Suprapubic skin (tissue), 4 donors: ENCODE results near the gene ATP5MC3.

ENCODE experiments used
- CTCF ChIP-seq, 2 donors: fragments of 200-600 bp in 1 of 2; fragments of 450-650 bp in 1 of 2; sonication (generic) in 1 of 2; IDR thresholded peaks; one replicate each; pipeline ENCODE4 v1.5.1; 2016 to 2019; ENCODE audit warnings: antibody characterized with exemption in 2 of 2, mild to moderate bottlenecking in 1 of 2, moderate library complexity in 1 of 2
- POLR2A ChIP-seq, 2 donors: fragments of 450-650 bp; IDR thresholded peaks; one replicate each; pipeline ENCODE4 v1.6.1; 2017; ENCODE audit warnings: antibody characterized with exemption in 2 of 2, mild to moderate bottlenecking in 2 of 2, moderate library complexity in 2 of 2
- POLR2AphosphoS5 ChIP-seq, 3 donors: sonication (generic); formaldehyde crosslinking; IDR thresholded peaks; one replicate each; pipeline ENCODE4 v1.6.1; 2017; ENCODE audit warnings: antibody characterized with exemption in 3 of 3

GRCh38 chr2:175131252-175131651 lies 50.3 kb downstream of the ATP5MC3 start:
- no peak for TF ChIP-seq CTCF (IDR thresholded peaks at IDR 0.05)
- no peak for TF ChIP-seq POLR2A (IDR thresholded peaks at IDR 0.05)
- TF ChIP-seq POLR2AphosphoS5 (IDR thresholded peaks at IDR 0.05): no peak
